ENCODE results near the gene ATP5PO.

DNA sequence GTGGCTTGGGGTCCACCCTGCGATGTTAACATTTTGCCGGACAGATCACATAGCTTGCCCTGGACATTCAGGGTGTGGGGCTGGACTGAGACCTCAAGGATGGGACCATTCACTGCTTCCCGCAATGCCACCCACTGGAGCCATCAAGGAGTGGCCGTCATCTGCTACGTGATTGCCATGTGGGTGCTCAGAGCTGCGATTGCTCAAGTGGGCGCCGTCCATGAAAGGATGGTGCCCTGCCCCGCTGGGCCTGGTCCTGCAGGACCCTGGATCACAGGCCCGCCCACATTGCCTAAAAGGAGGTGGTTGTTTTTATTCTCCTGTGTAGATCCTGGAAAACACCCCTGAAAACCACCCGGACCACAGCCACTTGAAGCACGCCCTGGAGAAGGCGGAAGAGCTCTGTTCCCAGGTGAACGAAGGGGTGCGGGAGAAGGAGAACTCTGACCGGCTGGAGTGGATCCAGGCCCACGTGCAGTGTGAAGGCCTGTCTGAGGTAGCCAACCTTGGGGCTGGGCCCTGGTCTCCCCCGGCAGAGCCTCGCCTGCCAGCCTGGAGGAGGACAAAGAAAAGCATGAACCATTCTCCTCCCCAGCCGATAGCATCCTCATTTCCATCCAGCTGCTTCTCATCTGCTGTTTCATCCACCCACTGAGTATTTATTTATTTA lies 40.4 kb downstream of the ATP5PO start:
- TF ChIP-seq, protein P1, sequence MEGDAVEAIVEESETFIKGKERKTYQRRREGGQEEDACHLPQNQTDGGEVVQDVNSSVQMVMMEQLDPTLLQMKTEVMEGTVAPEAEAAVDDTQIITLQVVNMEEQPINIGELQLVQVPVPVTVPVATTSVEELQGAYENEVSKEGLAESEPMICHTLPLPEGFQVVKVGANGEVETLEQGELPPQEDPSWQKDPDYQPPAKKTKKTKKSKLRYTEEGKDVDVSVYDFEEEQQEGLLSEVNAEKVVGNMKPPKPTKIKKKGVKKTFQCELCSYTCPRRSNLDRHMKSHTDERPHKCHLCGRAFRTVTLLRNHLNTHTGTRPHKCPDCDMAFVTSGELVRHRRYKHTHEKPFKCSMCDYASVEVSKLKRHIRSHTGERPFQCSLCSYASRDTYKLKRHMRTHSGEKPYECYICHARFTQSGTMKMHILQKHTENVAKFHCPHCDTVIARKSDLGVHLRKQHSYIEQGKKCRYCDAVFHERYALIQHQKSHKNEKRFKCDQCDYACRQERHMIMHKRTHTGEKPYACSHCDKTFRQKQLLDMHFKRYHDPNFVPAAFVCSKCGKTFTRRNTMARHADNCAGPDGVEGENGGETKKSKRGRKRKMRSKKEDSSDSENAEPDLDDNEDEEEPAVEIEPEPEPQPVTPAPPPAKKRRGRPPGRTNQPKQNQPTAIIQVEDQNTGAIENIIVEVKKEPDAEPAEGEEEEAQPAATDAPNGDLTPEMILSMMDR (IDR thresholded peaks at IDR 0.05; ENCODE audit: poor library complexity), result no peak
- TF ChIP-seq EZH2phosphoT487 (IDR thresholded peaks at IDR 0.05; ENCODE audit: low read depth, severe bottlenecking, unreplicated experiment) (no peak), EZH2 (IDR thresholded peaks at IDR 0.05; ENCODE audit: borderline replicate concordance) (no peak)

Data from hepatocyte (in vitro differentiated cells).